PC-3 (cell line): ENCODE data around the gene PIAS1.

Source experiments
- CTCF ChIP-seq: fragments of 300-600 bp; sonication (generic); conservative IDR thresholded peaks from 2 replicates; pipeline ENCODE4 v1.5.1; 2017; ENCODE audit warnings: antibody characterized with exemption, low read depth, mild to moderate bottlenecking, low read length
- EZH2 ChIP-seq: fragments of 300-600 bp; sonication (generic); IDR thresholded peaks from one replicate; pipeline ENCODE4 v1.6.1; 2017; ENCODE audit warnings: antibody characterized with exemption, mild to moderate bottlenecking, low read length; ENCODE audit not compliant: unreplicated experiment
- EZH2phosphoT487 ChIP-seq: fragments of 300-600 bp; sonication (generic); IDR thresholded peaks from 2 replicates; pipeline ENCODE4 v1.6.1; 2018; ENCODE audit warnings: mild to moderate bottlenecking, antibody characterized with exemption, low read length, borderline replicate concordance

GRCh38 chr15:68173119-68173518, 119.0 kb downstream of the PIAS1 start:
- TF ChIP-seq CTCF: no peak
- TF ChIP-seq EZH2: no peak
- TF ChIP-seq EZH2phosphoT487: no peak
